HepG2 (cell line): ENCODE measurements around the gene SIRT5. TPM values are rescaled to one million over a fixed set of nuclear protein-coding genes. Genes with fewer than 3 reads are reported as not detected.

ENCODE experiments used
- ATAC-seq: fragments of 200-7000 bp; cut with Tn5 transposase; 3 replicates; pipeline ENCODE4 v1.9.1; 2020; ENCODE audit warnings: mild to moderate bottlenecking, moderate library complexity
- BruUV-seq: library from RNA; stranded (reverse); fragments of 400-500 nt; replicated peaks from 2 replicates; lab custom pipeline; 2021; lab: Mats Ljungman, UMichigan
- CTCF ChIA-PET: fragments of 300-600 bp; formaldehyde crosslinking; extraction: SDS; loops from one replicate; lab custom pipeline; 2021; ENCODE audit warnings: low total read pairs, inconsistent platforms, low intra/inter-chr PET ratio; lab: Yijun Ruan, JAX
- POLR2A ChIA-PET: fragments of 350-600 bp; sonication (Branson Sonifier 250); formaldehyde crosslinking; loops from one replicate; lab custom pipeline; 2020; ENCODE audit warnings: antibody characterized with exemption, inconsistent platforms; lab: Yijun Ruan, JAX
- DNase-seq: peaks from one replicate; pipeline ENCODE4 v3.0.0-alpha.2; 2015; ENCODE audit warnings: low spot score
- FAIRE-seq: peaks from 3 replicates; lab custom pipeline; 2011; peaks lifted over from hg19 to GRCh38; lab: Jason Lieb, UNC
- H2AFZ ChIP-seq: one replicate; pipeline ENCODE4 v1.6.1; 2011; ENCODE audit warnings: low read length, inconsistent platforms
- H3K27ac ChIP-seq: fragments of 300-600 bp; 3 replicates; pipeline ENCODE4 v1.8.0; 2011; ENCODE audit warnings: mixed run types, mild to moderate bottlenecking, mixed read lengths, low read length, inconsistent platforms; ENCODE audit not compliant: insufficient read depth; ENCODE audit errors: extremely low read length
- H3K27me3 ChIP-seq, 2 experiments: fragments of 200-600 bp in 1 of 2; 2 replicates in 1 of 2; 3 replicates in 1 of 2; pipeline versions ENCODE4 v1.6.0 to v1.8.0; 2011; ENCODE audit warnings: low read length in 2 of 2, mild to moderate bottlenecking in 2 of 2, moderate library complexity in 2 of 2, inconsistent platforms in 1 of 2; ENCODE audit not compliant: insufficient read depth in 2 of 2, control insufficient read depth in 1 of 2
- H3K36me3 ChIP-seq, 2 experiments: fragments of 200-600 bp in 1 of 2; replicated peaks in 1 of 2; 2 replicates in 1 of 2; 3 replicates in 1 of 2; pipeline versions ENCODE4 v1.5.1 to v1.8.0; 2011; ENCODE audit warnings: low read length in 2 of 2, inconsistent platforms in 1 of 2; ENCODE audit not compliant: insufficient read depth in 2 of 2, control insufficient read depth in 1 of 2
- H3K4me1 ChIP-seq: 2 replicates; pipeline ENCODE4 v1.5.1; 2012; ENCODE audit warnings: low read length, inconsistent platforms; ENCODE audit not compliant: insufficient read depth
- H3K4me2 ChIP-seq: 2 replicates; pipeline ENCODE4 v1.6.0; 2011; ENCODE audit warnings: low read depth, low read length, inconsistent platforms
- H3K4me3 ChIP-seq, 3 experiments: fragments of 200-600 bp in 1 of 3; sonication (generic), shearing (Covaris generic) in 1 of 3; replicated peaks in 1 of 3; 2 replicates each; pipeline ENCODE4 v1.5.1; 2011 to 2016; ENCODE audit warnings: low read length in 3 of 3, inconsistent platforms in 2 of 3, low read depth in 2 of 3, mild to moderate bottlenecking in 2 of 3, control low read depth in 1 of 3, mixed read lengths in 1 of 3; ENCODE audit not compliant: insufficient read depth in 1 of 3
- H3K79me2 ChIP-seq: one replicate; pipeline ENCODE4 v1.6.1; 2011; ENCODE audit warnings: low read length, inconsistent platforms; ENCODE audit not compliant: insufficient read depth
- H3K9ac ChIP-seq: 2 replicates; pipeline ENCODE4 v1.6.0; 2011; ENCODE audit warnings: mild to moderate bottlenecking, low read depth, low read length, inconsistent platforms; ENCODE audit not compliant: insufficient read depth
- H3K9me3 ChIP-seq: 2 replicates; pipeline ENCODE4 v1.5.1; 2012; ENCODE audit warnings: mild to moderate bottlenecking, low read length
- H4K20me1 ChIP-seq: 2 replicates; pipeline ENCODE4 v1.6.0; 2011; ENCODE audit warnings: inconsistent platforms, mild to moderate bottlenecking, low read length, moderate library complexity; ENCODE audit not compliant: insufficient read depth
- ERF ChIP-seq: IDR thresholded peaks from 2 replicates; pipeline ENCODE4 v1.6.1; 2018; ENCODE audit warnings: missing biosample characterization, missing genetic modification reagents
- GZF1 ChIP-seq: sonication (generic); formaldehyde crosslinking; IDR thresholded peaks from 2 replicates; pipeline ENCODE4 v1.5.1; 2020; ENCODE audit warnings: mild to moderate bottlenecking, missing genetic modification reagents
- NPAS2 ChIP-seq: sonication (generic); formaldehyde crosslinking; IDR thresholded peaks from 2 replicates; pipeline ENCODE4 v1.8.0; 2022; ENCODE audit warnings: mild to moderate bottlenecking, missing genetic modification reagents, borderline replicate concordance
- SIX1 ChIP-seq: sonication (generic); formaldehyde crosslinking; IDR thresholded peaks from 2 replicates; pipeline ENCODE4 v1.4.0; 2020; ENCODE audit warnings: missing genetic modification reagents, borderline replicate concordance
- TAF1 ChIP-seq: sonication (generic); formaldehyde crosslinking; IDR thresholded peaks from 2 replicates; pipeline ENCODE4 v1.4.0; 2020; ENCODE audit warnings: missing genetic modification reagents
- ZFP41 ChIP-seq: sonication (generic); formaldehyde crosslinking; IDR thresholded peaks from 2 replicates; pipeline ENCODE4 v1.4.0; 2020; ENCODE audit warnings: mild to moderate bottlenecking, missing genetic modification reagents, borderline replicate concordance
- ZNF24 ChIP-seq: fragments of 450-650 bp; IDR thresholded peaks from 2 replicates; pipeline ENCODE4 v1.6.1; 2017; ENCODE audit warnings: antibody characterized with exemption, mild to moderate bottlenecking
- ZNF430 ChIP-seq: sonication (generic); formaldehyde crosslinking; IDR thresholded peaks from 2 replicates; pipeline ENCODE4 v1.9.0; 2021; ENCODE audit warnings: mild to moderate bottlenecking, missing genetic modification reagents
- ZNF670 ChIP-seq: sonication (generic); formaldehyde crosslinking; IDR thresholded peaks from 2 replicates; pipeline ENCODE4 v1.8.0; 2022; ENCODE audit warnings: mild to moderate bottlenecking, missing genetic modification reagents, borderline replicate concordance
- ZNF790 ChIP-seq: sonication (generic); formaldehyde crosslinking; IDR thresholded peaks from 2 replicates; pipeline ENCODE4 v1.8.0; 2022; ENCODE audit warnings: missing genetic modification reagents, mild to moderate bottlenecking, borderline replicate concordance
- ZSCAN12 ChIP-seq: sonication (generic); formaldehyde crosslinking; IDR thresholded peaks from 2 replicates; pipeline ENCODE4 v1.9.0; 2021; ENCODE audit warnings: mild to moderate bottlenecking, missing genetic modification reagents
- ZSCAN21 ChIP-seq: sonication (generic); formaldehyde crosslinking; IDR thresholded peaks from 2 replicates; pipeline ENCODE4 v1.8.0; 2022; ENCODE audit warnings: mild to moderate bottlenecking, missing genetic modification reagents, moderate library complexity, borderline replicate concordance
- WGBS: methylation state at CpG from one replicate; pipeline ENCODE4 v1.1.6; 2017; ENCODE audit warnings: low lambda C conversion rate; 5-methylcytosine and 5-hydroxymethylcytosine counted together
- in situ Hi-C: cut with HindIII; loops from 2 replicates; pipeline ENCODE4 v1.10.0; 2017; ENCODE audit warnings: low pct_unique_long_range_greater_than_20kb; ENCODE audit not compliant: extremely low pct_ligation_motif_present
- intact Hi-C: fragments of 100-400 bp; cut with micrococcal nuclease; formaldehyde crosslinking; loops from one replicate; pipeline ENCODE4 v1.10.0; 2022; ENCODE audit not compliant: unreplicated experiment
- polyA plus RNA-seq, 8 experiments: library from polyadenylated mRNA; depleted of rRNA in 3 of 8; stranded (reverse) in 7 of 8; unstranded in 1 of 8; fragments of >200 nt; fragmentation: Illumina TruSeq in 4 of 8; extraction: Trizol in 4 of 8; gene quantifications; 2 replicates each; pipeline versions ENCODE4 v1.2.1 to v1.2.3, GENCODE V29; 2011 to 2016; ENCODE audit warnings: low read depth in 4 of 8, missing spikeins in 1 of 8, mixed read lengths in 1 of 8; ENCODE audit not compliant: insufficient read depth in 1 of 8
- total RNA-seq, 5 experiments: library from RNA; depleted of rRNA; stranded (reverse); fragments of >200 nt; fragmentation: Illumina TruSeq; extraction: Trizol; gene quantifications; 2 replicates each; pipeline ENCODE4 v1.2.3, GENCODE V29; 2016; ENCODE audit warnings: low read depth in 1 of 5
- TF ChIP-seq, protein P1 (sequence below): sonication (generic); formaldehyde crosslinking; IDR thresholded peaks from 2 replicates; pipeline ENCODE4 v1.5.1; 2020; ENCODE audit warnings: missing genetic modification reagents, mild to moderate bottlenecking, borderline replicate concordance
- TF ChIP-seq, protein P2 (sequence below): IDR thresholded peaks from 2 replicates; pipeline ENCODE4 v1.6.1; 2016; ENCODE audit warnings: missing genetic modification reagents, missing compliant biosample characterization
- TF ChIP-seq, protein P3 (sequence below): sonication (generic); formaldehyde crosslinking; IDR thresholded peaks from 2 replicates; pipeline ENCODE4 v1.5.1; 2020; ENCODE audit warnings: mild to moderate bottlenecking, missing genetic modification reagents, moderate library complexity

The SIRT5 gene
- total and polyA plus RNA-seq, 2 of the 13 experiments (the other 11 are each of a cell fraction or from before 2014, with no cell fraction given): 14.1 to 16.6 TPM

DNA sequence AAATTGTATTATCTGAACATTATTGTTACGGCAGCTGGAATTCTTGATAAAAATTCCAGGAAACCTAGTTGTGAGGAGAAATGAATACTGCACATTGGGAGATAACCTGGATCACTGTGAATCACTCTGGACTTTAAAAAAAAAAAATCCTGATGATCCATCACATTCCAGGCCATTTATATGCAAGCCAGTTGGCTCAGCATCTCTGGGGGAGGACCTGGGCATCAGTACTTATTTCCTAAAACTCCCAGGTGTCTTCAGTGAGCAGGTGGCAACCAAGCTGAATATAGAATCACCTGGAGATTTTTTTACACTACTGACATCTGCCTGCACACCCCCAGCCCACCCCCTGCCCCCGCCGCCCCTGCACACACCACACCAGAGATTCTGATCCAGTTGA lies 39.1 kb upstream of the SIRT5 start:
- Histone ChIP-seq H3K27ac (no peak overlapping the region), H3K27me3 (peaks cover 2 to 20% of the 10 kb centered on the region in 2 experiments), H2AFZ (no peak overlapping the region), H3K9me3 (no peaks in the 10 kb centered on the region), H3K36me3 (no peaks in the 10 kb centered on the region), H4K20me1 (no peaks in the 10 kb centered on the region), H3K4me3 (no peak overlapping the region), H3K79me2 (no peaks in the 10 kb centered on the region), H3K9ac (no peak overlapping the region), H3K4me2 (no peak overlapping the region), H3K4me1 (no peaks in the 10 kb centered on the region)
- ATAC-seq: no peak
- no peak for FAIRE-seq
- WGBS: 72% methylated on average over 3 of the region's 3 CpGs
- no TSS peak for BruUV-seq
- intact Hi-C loops: no loop called here
- in situ Hi-C loops: loop anchor here (5.0 to 25.0 kb wide), 3 partner anchors 198 to 623 kb away; no protein-coding TSS in a partner anchor
- POLR2A ChIA-PET: no interaction called here
- no peak for TF ChIP-seq ZSCAN21
- no peak for TF ChIP-seq NPAS2 (CRISPR knock-in tag)
- TF ChIP-seq, protein P1, sequence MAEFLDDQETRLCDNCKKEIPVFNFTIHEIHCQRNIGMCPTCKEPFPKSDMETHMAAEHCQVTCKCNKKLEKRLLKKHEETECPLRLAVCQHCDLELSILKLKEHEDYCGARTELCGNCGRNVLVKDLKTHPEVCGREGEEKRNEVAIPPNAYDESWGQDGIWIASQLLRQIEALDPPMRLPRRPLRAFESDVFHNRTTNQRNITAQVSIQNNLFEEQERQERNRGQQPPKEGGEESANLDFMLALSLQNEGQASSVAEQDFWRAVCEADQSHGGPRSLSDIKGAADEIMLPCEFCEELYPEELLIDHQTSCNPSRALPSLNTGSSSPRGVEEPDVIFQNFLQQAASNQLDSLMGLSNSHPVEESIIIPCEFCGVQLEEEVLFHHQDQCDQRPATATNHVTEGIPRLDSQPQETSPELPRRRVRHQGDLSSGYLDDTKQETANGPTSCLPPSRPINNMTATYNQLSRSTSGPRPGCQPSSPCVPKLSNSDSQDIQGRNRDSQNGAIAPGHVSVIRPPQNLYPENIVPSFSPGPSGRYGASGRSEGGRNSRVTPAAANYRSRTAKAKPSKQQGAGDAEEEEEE: no peak
- TF ChIP-seq, protein P2, sequence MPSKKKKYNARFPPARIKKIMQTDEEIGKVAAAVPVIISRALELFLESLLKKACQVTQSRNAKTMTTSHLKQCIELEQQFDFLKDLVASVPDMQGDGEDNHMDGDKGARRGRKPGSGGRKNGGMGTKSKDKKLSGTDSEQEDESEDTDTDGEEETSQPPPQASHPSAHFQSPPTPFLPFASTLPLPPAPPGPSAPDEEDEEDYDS (CRISPR knock-in tag): no peak
- no peak for TF ChIP-seq GZF1 (CRISPR knock-in tag)
- no peak for TF ChIP-seq TAF1 (CRISPR knock-in tag)
- TF ChIP-seq ZNF670 (CRISPR knock-in tag): no peak
- no peak for TF ChIP-seq ZNF24
- TF ChIP-seq ZNF790 (CRISPR knock-in tag): no peak
- TF ChIP-seq, protein P3, sequence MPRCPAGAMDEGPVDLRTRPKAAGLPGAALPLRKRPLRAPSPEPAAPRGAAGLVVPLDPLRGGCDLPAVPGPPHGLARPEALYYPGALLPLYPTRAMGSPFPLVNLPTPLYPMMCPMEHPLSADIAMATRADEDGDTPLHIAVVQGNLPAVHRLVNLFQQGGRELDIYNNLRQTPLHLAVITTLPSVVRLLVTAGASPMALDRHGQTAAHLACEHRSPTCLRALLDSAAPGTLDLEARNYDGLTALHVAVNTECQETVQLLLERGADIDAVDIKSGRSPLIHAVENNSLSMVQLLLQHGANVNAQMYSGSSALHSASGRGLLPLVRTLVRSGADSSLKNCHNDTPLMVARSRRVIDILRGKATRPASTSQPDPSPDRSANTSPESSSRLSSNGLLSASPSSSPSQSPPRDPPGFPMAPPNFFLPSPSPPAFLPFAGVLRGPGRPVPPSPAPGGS (CRISPR knock-in tag): no peak
- TF ChIP-seq ERF (CRISPR knock-in tag): no peak
- no peak for TF ChIP-seq ZNF430 (CRISPR knock-in tag)
- TF ChIP-seq ZFP41: no peak
- no peak for TF ChIP-seq SIX1 (CRISPR knock-in tag)
- no peak for TF ChIP-seq ZSCAN12
- no peak for DNase-seq
- CTCF ChIA-PET: no interaction called here
